Peyer's patch (tissue), 4 donors: ENCODE results near the gene OR6K3.

Experiments
- CTCF ChIP-seq, 6 experiments: fragments of 450-650 bp in 4 of 6; fragments of 200-600 bp in 2 of 6; sonication (generic) in 1 of 6; IDR thresholded peaks; one replicate each; pipeline ENCODE4 v1.5.1; 2017 to 2019; ENCODE audit warnings: antibody characterized with exemption in 6 of 6, mild to moderate bottlenecking in 3 of 6, moderate library complexity in 1 of 6
- POLR2A ChIP-seq, 2 donors: fragments of 450-650 bp; IDR thresholded peaks; one replicate each; pipeline ENCODE4 v1.5.1; 2017; ENCODE audit warnings: antibody characterized with exemption in 2 of 2, mild to moderate bottlenecking in 2 of 2, moderate library complexity in 2 of 2

- TF ChIP-seq POLR2A (IDR thresholded peaks at IDR 0.05) (no peak), CTCF (IDR thresholded peaks at IDR 0.05) (no peak)
Observed at GRCh38 chr1:158732524-158732923, 12.0 kb upstream of the OR6K3 start.
